ENCODE results near the gene BAZ2A.

BAZ2A gene

DNA sequence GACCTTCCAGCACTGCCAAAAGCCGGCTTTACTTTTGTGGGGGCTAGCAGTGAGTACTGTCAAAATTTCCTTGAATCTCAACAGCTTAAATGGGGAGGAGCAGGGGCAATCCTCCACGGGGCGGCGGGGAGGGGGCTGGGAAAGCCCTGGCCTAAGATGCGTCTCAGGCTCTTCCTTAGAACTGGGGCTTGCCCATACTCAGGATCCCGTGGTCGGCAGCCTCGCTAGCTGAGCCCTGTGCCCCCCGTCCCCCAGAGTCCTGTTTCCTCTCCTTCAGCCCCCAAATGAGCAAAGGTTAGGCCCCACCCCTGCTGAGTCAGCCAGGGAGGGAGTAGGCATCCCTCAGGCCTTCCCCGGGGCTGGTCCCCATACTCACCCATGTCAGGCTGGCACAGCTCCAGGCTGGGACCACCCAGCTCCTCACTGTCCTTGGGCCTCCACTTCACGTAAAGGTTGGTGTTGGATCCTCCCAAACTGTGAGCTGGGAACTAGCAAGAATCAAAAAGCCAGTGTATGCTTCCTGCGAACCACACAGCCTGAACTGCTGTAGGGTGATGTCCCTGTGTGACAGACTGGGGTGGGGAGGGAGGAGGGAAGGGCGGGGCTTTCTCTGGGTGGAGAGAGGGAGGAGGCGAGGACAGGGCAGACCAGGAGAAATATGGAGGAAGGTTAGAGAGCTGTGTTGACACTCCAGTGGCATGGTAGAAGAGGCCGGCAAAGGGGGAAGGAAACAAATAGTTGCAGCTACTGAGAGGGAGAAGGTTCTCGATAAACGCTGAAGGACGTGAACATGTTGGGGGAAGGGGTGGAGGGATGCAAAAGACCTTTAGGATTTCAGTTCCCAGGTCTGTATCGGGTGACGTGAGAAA is 5.9 kb upstream of the BAZ2A start:
- DNase-seq = peak; percentile 67 to 78 (median 77)
- H3K36me3 ChIP-seq (ENCODE audit: control insufficient read depth, insufficient read depth, low read length) = peaks cover 38% of the 10 kb centered on the region
- no peaks in the 10 kb centered on the region for H3K27me3 ChIP-seq (replicated peaks; ENCODE audit: control insufficient read depth, insufficient read depth, low read length, poor library complexity, severe bottlenecking)
- H3K27ac ChIP-seq (ENCODE audit: insufficient read depth, low read length, poor library complexity, severe bottlenecking) = peak overlapping the region; percentile 82
- peaks cover 46% of the 10 kb centered on the region for H3K4me1 ChIP-seq (ENCODE audit: control insufficient read depth, insufficient read depth, low read length, poor library complexity, severe bottlenecking)
- no peaks in the 10 kb centered on the region for H3K9me3 ChIP-seq (ENCODE audit: control insufficient read depth, low read length)
- peak overlapping the region; percentile 64 for H3K4me3 ChIP-seq (ENCODE audit: insufficient read depth, low read depth, low read length, poor library complexity, severe bottlenecking)

DNA sequence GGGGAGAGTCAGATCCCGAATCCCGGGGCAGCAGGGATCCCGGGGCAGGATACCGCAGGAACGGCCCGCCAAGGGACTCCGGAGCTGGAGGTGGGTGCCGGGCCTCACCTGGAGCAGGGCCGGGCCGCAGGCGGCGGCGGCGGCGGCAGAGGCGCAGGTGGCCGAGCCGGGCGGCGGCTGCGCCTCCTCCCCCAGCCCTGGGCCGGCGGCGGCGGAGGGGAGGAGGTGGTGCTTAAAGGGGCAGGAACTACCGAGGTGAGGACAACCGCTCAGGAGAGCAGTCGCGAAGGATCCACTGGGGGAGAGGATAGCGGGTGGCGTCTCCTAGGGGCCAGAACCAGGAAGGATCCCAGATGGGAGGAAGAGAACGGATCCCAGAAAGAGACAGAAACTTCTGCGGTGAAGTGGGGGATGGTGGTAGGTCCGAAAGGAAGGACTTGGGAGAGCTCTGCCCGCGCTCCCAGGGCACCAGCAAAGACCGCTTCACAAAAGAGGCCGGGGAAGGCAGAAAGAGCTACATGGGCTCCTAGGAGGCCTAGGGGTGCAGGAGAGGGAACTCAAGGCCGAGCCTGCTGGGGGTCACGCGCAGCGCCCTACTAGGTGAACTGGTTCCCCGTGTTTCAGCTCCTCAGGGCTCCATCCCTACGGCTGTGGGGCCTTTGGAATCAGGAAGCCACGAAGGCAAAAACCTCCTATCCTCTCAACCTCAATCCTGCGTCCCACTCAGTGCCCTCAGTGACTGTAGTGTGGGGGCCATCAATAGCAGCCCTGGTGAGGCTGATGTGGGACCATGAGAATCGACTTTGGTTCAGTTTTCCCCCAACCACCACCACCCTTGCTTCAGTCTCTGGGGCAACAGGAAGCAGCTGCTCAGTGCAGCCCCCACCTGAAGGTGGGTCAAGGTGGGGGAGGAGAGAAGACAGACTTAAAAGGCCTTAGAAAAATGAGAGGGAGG is 5.0 kb upstream of the BAZ2A start:
- Histone ChIP-seq H3K4me1 (ENCODE audit: control insufficient read depth, insufficient read depth, low read length, poor library complexity, severe bottlenecking) (peaks cover 53% of the 10 kb centered on the region), H3K9me3 (ENCODE audit: control insufficient read depth, low read length) (no peaks in the 10 kb centered on the region), H3K36me3 (ENCODE audit: control insufficient read depth, insufficient read depth, low read length) (peaks cover 30% of the 10 kb centered on the region), H3K27me3 (replicated peaks; ENCODE audit: control insufficient read depth, insufficient read depth, low read length, poor library complexity, severe bottlenecking) (no peaks in the 10 kb centered on the region), H3K27ac (ENCODE audit: insufficient read depth, low read length, poor library complexity, severe bottlenecking) (peak overlapping the region; percentile 82), H3K4me3 (ENCODE audit: insufficient read depth, low read depth, low read length, poor library complexity, severe bottlenecking) (peak overlapping the region; percentile 64)
- peak; percentile 41 to 52 (median 49) for DNase-seq

DNA sequence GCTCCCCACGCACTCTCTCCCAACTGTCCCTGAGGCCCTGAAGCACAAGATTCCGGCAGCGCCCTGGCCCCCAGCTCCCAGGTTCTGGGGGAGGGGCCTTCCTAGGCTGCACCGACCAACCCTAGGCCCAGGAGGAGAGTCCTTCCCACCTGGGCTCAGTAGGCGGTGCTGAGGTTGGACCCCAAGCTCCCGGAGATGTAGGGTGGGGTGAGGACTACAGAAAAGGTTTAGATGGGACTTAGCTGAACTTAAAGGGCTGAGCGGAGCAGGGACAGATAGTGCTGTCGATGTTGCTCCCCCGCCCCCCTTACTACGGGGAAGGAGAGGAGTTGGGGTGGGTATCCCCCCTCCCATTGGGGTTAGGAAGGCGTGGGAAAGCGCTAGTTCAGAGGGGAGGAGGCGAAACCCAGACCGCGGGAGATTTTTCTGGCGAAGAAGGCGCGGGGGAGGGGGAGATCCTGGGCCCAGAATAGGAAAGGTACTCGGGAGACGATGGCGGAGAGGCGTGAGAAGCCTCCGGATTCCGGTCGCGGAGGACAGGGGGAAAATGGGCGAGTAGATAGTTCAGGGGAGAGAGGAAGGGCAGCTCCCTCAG is 4.2 kb upstream of the BAZ2A start:
- H3K27ac ChIP-seq (ENCODE audit: insufficient read depth, low read length, poor library complexity, severe bottlenecking) = peak overlapping the region; percentile 82
- H3K4me1 ChIP-seq (ENCODE audit: control insufficient read depth, insufficient read depth, low read length, poor library complexity, severe bottlenecking) = peaks cover 53% of the 10 kb centered on the region
- peaks cover 27% of the 10 kb centered on the region for H3K36me3 ChIP-seq (ENCODE audit: control insufficient read depth, insufficient read depth, low read length)
- peak in 1 of 3 donors; percentile 24 for DNase-seq
- H3K27me3 ChIP-seq (replicated peaks; ENCODE audit: control insufficient read depth, insufficient read depth, low read length, poor library complexity, severe bottlenecking) = no peaks in the 10 kb centered on the region
- H3K4me3 ChIP-seq (ENCODE audit: insufficient read depth, low read depth, low read length, poor library complexity, severe bottlenecking) = peak overlapping the region; percentile 64
- no peaks in the 10 kb centered on the region for H3K9me3 ChIP-seq (ENCODE audit: control insufficient read depth, low read length)

DNA sequence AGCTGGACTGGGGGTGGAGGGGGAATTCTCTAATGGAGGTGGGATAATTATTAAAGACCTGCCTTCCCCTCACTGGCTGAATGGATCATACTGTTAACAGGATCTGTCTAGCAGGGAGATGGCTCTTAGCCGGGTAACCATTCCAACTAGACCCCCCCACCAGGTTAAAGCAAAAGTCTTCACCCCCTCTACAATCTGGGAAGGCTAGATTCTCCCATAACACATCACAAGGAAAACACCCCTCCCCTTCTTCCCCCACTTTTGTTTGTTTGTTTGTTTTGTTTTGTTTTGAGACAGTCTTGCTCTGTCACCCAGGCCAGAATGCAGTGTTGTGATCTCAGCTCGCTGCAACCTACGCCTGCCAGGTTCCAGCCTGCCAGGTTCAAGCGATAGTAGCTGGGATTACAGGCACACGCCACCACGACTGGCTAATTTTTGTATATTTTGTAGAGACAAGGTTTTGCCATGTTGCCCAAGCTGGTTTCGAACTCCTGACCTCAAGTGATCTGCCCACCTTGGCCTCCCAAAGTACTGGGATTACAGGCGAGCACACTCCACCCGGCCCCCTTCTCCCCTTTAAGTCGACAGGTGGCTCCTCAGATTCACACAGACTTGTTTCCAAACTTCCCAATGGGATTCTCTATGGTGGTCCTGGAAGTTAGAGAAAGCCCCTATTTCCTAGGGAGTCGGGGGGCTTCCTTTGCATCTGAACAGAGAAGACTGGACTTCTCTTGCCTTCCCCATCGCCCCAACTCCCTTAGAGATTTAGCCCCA is 3.5 kb upstream of the BAZ2A start:
- Histone ChIP-seq H3K36me3 (ENCODE audit: control insufficient read depth, insufficient read depth, low read length) (peaks cover 20% of the 10 kb centered on the region), H3K9me3 (ENCODE audit: control insufficient read depth, low read length) (no peaks in the 10 kb centered on the region), H3K4me3 (ENCODE audit: insufficient read depth, low read depth, low read length, poor library complexity, severe bottlenecking) (peak overlapping the region; percentile 64), H3K27me3 (replicated peaks; ENCODE audit: control insufficient read depth, insufficient read depth, low read length, poor library complexity, severe bottlenecking) (no peaks in the 10 kb centered on the region), H3K4me1 (ENCODE audit: control insufficient read depth, insufficient read depth, low read length, poor library complexity, severe bottlenecking) (peaks cover 53% of the 10 kb centered on the region), H3K27ac (ENCODE audit: insufficient read depth, low read length, poor library complexity, severe bottlenecking) (peak overlapping the region; percentile 82)
- DNase-seq = no peak

DNA sequence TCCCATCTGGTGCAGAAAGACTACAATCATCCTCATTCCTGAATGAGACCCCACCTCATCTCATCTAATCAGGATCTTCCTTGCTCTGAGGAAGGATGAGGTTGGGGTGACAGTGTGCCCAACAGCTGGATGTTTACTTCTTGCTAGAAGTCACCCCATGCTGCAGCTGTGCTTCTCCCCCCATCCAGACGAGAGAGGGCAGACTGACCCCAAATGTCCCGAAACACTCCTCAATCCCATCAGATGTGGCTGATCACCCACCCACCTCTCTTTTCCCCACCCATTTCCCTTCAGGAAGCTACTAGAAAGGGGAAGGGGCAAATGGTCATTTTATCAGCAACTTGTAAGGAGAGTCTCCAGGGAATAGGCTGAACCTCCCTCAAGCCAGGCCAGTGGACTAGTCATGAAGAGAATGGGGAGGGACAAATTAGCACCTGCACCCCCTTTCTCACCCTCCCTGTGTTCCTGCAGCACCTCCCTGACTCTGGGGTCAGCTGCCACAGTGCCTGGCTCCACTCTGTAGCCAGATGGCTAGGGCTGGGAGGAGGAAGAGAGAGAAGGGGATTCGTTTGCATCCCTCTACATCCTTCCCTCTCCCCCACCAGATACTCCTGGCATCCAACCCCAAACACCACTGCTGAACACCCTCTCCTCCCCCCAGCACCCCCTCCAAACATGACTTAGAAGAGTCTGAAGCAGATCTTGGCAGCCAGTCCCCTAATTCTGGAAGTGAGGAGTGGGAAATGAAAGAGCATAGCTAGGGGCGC is 2.8 kb upstream of the BAZ2A start:
- H3K27ac ChIP-seq (ENCODE audit: insufficient read depth, low read length, poor library complexity, severe bottlenecking) = peak overlapping the region; percentile 55
- no peak for DNase-seq
- no peaks in the 10 kb centered on the region for H3K9me3 ChIP-seq (ENCODE audit: control insufficient read depth, low read length)
- no peak overlapping the region for H3K4me3 ChIP-seq (ENCODE audit: insufficient read depth, low read depth, low read length, poor library complexity, severe bottlenecking)
- H3K36me3 ChIP-seq (ENCODE audit: control insufficient read depth, insufficient read depth, low read length) = peaks cover 12% of the 10 kb centered on the region
- H3K27me3 ChIP-seq (replicated peaks; ENCODE audit: control insufficient read depth, insufficient read depth, low read length, poor library complexity, severe bottlenecking) = no peaks in the 10 kb centered on the region
- H3K4me1 ChIP-seq (ENCODE audit: control insufficient read depth, insufficient read depth, low read length, poor library complexity, severe bottlenecking) = peaks cover 59% of the 10 kb centered on the region

DNA sequence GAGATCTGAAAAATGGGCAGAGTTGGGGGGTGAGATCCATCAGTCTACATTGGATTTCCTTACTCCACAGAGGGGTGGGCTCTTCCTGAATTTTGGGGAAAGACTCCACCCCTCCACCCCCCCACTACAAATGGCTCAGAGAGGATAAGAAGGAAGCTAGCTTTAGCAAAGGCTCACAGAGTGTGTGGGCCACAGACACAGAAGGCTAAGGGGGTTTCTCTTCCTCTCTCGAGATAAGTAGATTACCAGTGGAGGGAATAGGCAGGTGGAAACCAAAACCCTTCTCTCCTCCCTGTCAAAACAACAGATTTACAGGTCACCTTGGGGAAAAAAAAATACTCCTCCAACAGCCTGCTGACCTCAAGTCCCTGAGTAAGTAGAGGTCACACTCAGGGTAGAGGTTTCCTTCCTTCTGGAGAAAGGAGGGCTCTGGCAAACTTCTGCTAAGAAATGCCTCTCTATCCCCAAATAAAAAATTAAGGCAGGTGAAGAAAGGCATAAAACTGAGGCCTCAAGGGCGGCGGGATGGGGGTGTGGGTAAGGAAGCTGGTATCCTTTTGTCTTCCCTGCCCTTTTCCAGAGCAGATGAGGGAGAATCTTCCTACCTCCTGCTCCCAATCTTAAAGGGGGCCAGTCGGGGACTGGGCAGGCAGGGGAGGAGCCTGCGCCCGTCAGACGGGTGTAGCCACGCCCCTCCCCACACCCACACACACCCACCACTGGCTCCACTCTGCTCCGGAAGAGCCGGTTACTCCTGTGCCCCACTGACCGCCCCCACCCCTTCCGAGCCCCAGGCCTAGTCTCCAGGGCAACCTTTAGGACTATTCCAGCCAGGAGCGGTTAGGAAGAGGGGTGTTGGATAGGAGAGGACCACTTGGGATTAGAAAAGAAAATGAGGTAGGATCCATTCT is 1.9 kb upstream of the BAZ2A start:
- Histone ChIP-seq H3K4me3 (ENCODE audit: insufficient read depth, low read depth, low read length, poor library complexity, severe bottlenecking) (no peak overlapping the region), H3K27me3 (replicated peaks; ENCODE audit: control insufficient read depth, insufficient read depth, low read length, poor library complexity, severe bottlenecking) (no peaks in the 10 kb centered on the region), H3K9me3 (ENCODE audit: control insufficient read depth, low read length) (no peaks in the 10 kb centered on the region), H3K36me3 (ENCODE audit: control insufficient read depth, insufficient read depth, low read length) (peaks cover 4% of the 10 kb centered on the region), H3K27ac (ENCODE audit: insufficient read depth, low read length, poor library complexity, severe bottlenecking) (peak overlapping the region; percentile 55), H3K4me1 (ENCODE audit: control insufficient read depth, insufficient read depth, low read length, poor library complexity, severe bottlenecking) (peaks cover 61% of the 10 kb centered on the region)
- DNase-seq = peak in 2 of 3 donors; percentile 31 to 49

DNA sequence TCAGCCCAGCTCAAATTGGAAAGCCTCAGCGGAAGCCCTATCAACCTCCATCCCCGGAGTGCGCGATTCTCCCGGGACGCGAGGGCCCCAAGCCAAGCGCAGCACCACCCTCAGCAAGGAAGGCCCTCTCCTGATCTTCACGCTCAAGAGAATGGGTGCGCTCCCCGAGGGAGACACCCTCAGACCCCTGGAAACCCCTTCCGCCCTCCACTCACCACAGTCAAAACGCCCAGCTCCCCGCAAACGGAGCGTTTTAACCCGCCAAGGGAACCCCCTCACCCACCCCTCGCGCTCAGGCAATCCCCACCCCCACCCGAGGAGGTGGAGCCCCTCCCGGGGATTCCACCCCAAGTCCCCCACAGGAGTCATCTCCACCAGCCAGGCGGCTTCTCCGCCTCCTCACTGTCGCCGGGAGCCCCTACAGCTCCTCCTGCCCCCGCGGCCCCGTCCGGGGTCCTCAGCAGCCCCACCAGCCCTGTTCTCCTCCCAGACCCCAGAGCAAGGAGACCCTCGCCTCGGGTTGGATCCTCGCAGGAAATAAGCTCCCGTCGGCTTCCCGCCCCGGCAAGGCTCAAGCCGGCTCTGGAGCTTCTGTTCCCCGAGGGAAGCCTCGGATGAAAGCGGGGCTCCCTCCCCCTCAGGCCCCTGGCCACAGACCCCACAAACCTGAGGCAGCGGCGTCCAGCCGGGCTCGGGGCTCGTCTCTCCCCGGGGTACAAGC is 507 bp downstream of the BAZ2A start:
- no peaks in the 10 kb centered on the region for H3K27me3 ChIP-seq (replicated peaks; ENCODE audit: control insufficient read depth, insufficient read depth, low read length, poor library complexity, severe bottlenecking)
- H3K9me3 ChIP-seq (ENCODE audit: control insufficient read depth, low read length) = no peaks in the 10 kb centered on the region
- H3K27ac ChIP-seq (ENCODE audit: insufficient read depth, low read length, poor library complexity, severe bottlenecking) = peak overlapping the region; percentile 98
- peaks cover 4% of the 10 kb centered on the region for H3K36me3 ChIP-seq (ENCODE audit: control insufficient read depth, insufficient read depth, low read length)
- peak overlapping the region; percentile 100 for H3K4me3 ChIP-seq (ENCODE audit: insufficient read depth, low read depth, low read length, poor library complexity, severe bottlenecking)
- peaks cover 46% of the 10 kb centered on the region for H3K4me1 ChIP-seq (ENCODE audit: control insufficient read depth, insufficient read depth, low read length, poor library complexity, severe bottlenecking)
- DNase-seq = peak; percentile 36 to 48 (median 43)

All from effector memory CD4-positive, alpha-beta T cell (primary cell).